Astrocyte of the spinal cord (primary cell): ENCODE measurements around the gene FBLN1.
"Not testable (repeated sequence)": the region's sequence is repeated elsewhere in the genome, so short reads cannot be mapped to it uniquely, and the experiment has no call there.

Source experiments
- DNase-seq: peaks from one replicate; pipeline ENCODE4 v3.0.0; 2011; ENCODE audit warnings: low read depth, low spot score
- H3K4me3 ChIP-seq: 2 replicates; pipeline ENCODE4 v1.5.1; 2011; ENCODE audit warnings: low read depth, mild to moderate bottlenecking, low read length, moderate library complexity
- in situ Hi-C: cut with HindIII; loops from 2 replicates; pipeline ENCODE4 v1.10.0; 2017; ENCODE audit warnings: low sequenced_read_pairs
- TF ChIP-seq, protein P1 (sequence below): IDR thresholded peaks from 2 replicates; pipeline ENCODE4 v1.5.1; 2012; ENCODE audit warnings: low read depth, mild to moderate bottlenecking, low read length, inconsistent platforms

Gene FBLN1

GRCh38 chr22:45621836-45622600 lies 119.3 kb downstream of the FBLN1 start:
- no peak overlapping the region for H3K4me3 ChIP-seq
- TF ChIP-seq, protein P1, sequence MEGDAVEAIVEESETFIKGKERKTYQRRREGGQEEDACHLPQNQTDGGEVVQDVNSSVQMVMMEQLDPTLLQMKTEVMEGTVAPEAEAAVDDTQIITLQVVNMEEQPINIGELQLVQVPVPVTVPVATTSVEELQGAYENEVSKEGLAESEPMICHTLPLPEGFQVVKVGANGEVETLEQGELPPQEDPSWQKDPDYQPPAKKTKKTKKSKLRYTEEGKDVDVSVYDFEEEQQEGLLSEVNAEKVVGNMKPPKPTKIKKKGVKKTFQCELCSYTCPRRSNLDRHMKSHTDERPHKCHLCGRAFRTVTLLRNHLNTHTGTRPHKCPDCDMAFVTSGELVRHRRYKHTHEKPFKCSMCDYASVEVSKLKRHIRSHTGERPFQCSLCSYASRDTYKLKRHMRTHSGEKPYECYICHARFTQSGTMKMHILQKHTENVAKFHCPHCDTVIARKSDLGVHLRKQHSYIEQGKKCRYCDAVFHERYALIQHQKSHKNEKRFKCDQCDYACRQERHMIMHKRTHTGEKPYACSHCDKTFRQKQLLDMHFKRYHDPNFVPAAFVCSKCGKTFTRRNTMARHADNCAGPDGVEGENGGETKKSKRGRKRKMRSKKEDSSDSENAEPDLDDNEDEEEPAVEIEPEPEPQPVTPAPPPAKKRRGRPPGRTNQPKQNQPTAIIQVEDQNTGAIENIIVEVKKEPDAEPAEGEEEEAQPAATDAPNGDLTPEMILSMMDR, result no peak
- no peak for DNase-seq
- in situ Hi-C loops, result no loop called here

DNA sequence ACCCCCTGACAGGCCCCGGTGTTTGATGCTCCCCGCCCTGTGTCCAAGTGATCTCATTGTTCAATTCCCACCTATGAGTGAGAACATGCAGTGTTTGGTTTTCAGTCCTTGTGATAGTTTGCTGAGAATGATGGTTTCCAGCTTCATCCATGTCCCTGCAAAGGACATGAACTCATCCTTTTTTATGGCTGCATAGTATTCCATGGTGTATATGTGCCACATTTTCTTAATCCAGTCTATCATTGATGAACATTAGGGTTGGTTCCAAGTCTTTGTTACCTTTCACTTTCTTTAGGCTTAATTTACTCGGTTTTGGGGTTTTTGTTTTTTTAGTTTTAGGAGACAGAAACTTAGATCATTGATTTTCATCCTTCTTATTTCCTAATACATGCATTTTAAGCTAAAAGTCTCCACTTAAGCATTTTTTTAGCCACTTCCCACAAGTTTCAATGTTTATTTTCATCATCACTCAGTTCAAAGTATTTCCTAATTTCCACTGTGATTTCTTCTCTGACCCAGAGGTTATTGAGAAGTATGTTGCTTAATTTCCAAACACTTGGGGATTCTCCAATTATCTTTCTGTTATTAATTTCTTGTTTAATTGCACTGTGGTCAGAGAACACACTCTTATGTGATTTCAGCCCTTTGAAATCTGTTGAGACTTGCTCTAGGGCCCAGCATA lies 120.9 kb downstream of the FBLN1 start:
- in situ Hi-C loops, DNase-seq, H3K4me3 ChIP-seq: not testable (repeated sequence)

DNA sequence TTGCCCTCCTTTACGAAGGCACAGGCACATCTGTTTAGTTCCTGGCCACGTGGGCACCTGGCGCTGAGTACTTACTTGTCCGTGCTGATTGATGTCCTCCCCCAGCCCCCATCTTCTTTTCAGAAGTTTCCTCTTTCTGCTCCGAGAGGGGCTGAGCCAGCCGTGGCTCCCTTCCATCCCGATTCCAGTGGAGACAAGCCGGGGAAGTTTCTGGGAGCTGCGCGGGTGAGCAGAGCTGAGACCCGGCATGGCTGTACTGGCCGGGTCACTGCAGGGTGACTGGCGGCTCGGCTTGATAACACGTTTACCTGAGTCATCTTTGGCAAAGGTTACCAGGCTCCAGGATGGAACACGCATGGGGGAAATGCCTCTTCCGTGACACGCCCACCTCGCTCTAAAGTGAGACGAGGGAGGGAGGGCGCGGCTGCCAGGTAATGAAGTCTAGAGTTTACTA lies 123.5 kb downstream of the FBLN1 start:
- H3K4me3 ChIP-seq, result no peak overlapping the region
- in situ Hi-C loops, result no loop called here
- TF ChIP-seq, protein P1, result no peak
- no peak for DNase-seq

GRCh38 chr22:45627489-45628233 lies 125.0 kb downstream of the FBLN1 start:
- in situ Hi-C loops, result no loop called here
- TF ChIP-seq, protein P1, result no peak
- no peak for DNase-seq
- H3K4me3 ChIP-seq, result no peak overlapping the region

- H3K4me3 ChIP-seq, result no peak overlapping the region
- in situ Hi-C loops, result no loop called here
- TF ChIP-seq, protein P1, result no peak
- DNase-seq, result no peak
Measured at GRCh38 chr22:45628515-45628914, 125.8 kb downstream of the FBLN1 start.

GRCh38 chr22:45629469-45630089 lies 126.9 kb downstream of the FBLN1 start:
- DNase-seq, result no peak
- in situ Hi-C loops, result no loop called here
- no peak overlapping the region for H3K4me3 ChIP-seq
- TF ChIP-seq, protein P1, result no peak
